ENCODE data around the gene MTMR1.

The MTMR1 gene

GRCh38 chrX:150683536-150684146 lies 9.6 kb upstream of the MTMR1 start:
- Histone ChIP-seq H2AFZ (ENCODE audit: low read depth, low read length, severe bottlenecking) (no peak overlapping the region), H3K9me3 (ENCODE audit: insufficient read depth, low read length) (no peaks in the 10 kb centered on the region), H3K27ac (ENCODE audit: low read depth, low read length) (no peak overlapping the region), H3F3A (ENCODE audit: insufficient read depth) (no peaks in the 10 kb centered on the region), H3K27me3 (ENCODE audit: low read length) (no peaks in the 10 kb centered on the region), H3K4me3 (ENCODE audit: insufficient read depth, low read length, poor library complexity, severe bottlenecking) (no peak overlapping the region), H4K20me1 (ENCODE audit: low read depth, low read length) (no peaks in the 10 kb centered on the region), H3K9ac (ENCODE audit: low read length) (no peak overlapping the region), H3K36me3 (ENCODE audit: low read length) (no peaks in the 10 kb centered on the region), H3K4me2 (ENCODE audit: low read depth, low read length, poor library complexity, severe bottlenecking) (no peak overlapping the region), H3K9me2 (replicated peaks; ENCODE audit: insufficient read depth, low read length) (no peaks in the 10 kb centered on the region), H3K79me2 (ENCODE audit: insufficient read depth, low read length) (no peaks in the 10 kb centered on the region)
- TF ChIP-seq EZH2phosphoT487 (conservative IDR thresholded peaks at IDR 0.05; ENCODE audit: low read length) (no peak), CTCF (IDR thresholded peaks at IDR 0.05; ENCODE audit: insufficient read depth, low read length, poor library complexity, severe bottlenecking) (peak; percentile 17)

GRCh38 chrX:150688911-150689451 lies 4.2 kb upstream of the MTMR1 start:
- Histone ChIP-seq H3K27me3 (ENCODE audit: low read length) (no peaks in the 10 kb centered on the region), H3K36me3 (ENCODE audit: low read length) (no peaks in the 10 kb centered on the region), H3K9me2 (replicated peaks; ENCODE audit: insufficient read depth, low read length) (no peaks in the 10 kb centered on the region), H3K27ac (ENCODE audit: low read depth, low read length) (no peak overlapping the region), H3K79me2 (ENCODE audit: insufficient read depth, low read length) (no peaks in the 10 kb centered on the region), H4K20me1 (ENCODE audit: low read depth, low read length) (no peaks in the 10 kb centered on the region), H3K9me3 (ENCODE audit: insufficient read depth, low read length) (no peaks in the 10 kb centered on the region), H3K4me2 (ENCODE audit: low read depth, low read length, poor library complexity, severe bottlenecking) (no peak overlapping the region), H2AFZ (ENCODE audit: low read depth, low read length, severe bottlenecking) (no peak overlapping the region), H3K9ac (ENCODE audit: low read length) (no peak overlapping the region), H3F3A (ENCODE audit: insufficient read depth) (peaks cover 2% of the 10 kb centered on the region), H3K4me3 (ENCODE audit: insufficient read depth, low read length, poor library complexity, severe bottlenecking) (no peak overlapping the region)
- TF ChIP-seq EZH2phosphoT487 (conservative IDR thresholded peaks at IDR 0.05; ENCODE audit: low read length) (no peak), CTCF (IDR thresholded peaks at IDR 0.05; ENCODE audit: insufficient read depth, low read length, poor library complexity, severe bottlenecking) (no peak)

- H3K27me3 ChIP-seq (ENCODE audit: low read length), result no peaks in the 10 kb centered on the region
- peaks cover 13% of the 10 kb centered on the region for H3F3A ChIP-seq (ENCODE audit: insufficient read depth)
- H3K9me2 ChIP-seq (replicated peaks; ENCODE audit: insufficient read depth, low read length), result no peaks in the 10 kb centered on the region
- no peak overlapping the region for H2AFZ ChIP-seq (ENCODE audit: low read depth, low read length, severe bottlenecking)
- H3K4me3 ChIP-seq (ENCODE audit: insufficient read depth, low read length, poor library complexity, severe bottlenecking), result no peak overlapping the region
- H3K36me3 ChIP-seq (ENCODE audit: low read length), result no peaks in the 10 kb centered on the region
- no peak for TF ChIP-seq EZH2phosphoT487 (conservative IDR thresholded peaks at IDR 0.05; ENCODE audit: low read length)
- no peak for TF ChIP-seq CTCF (IDR thresholded peaks at IDR 0.05; ENCODE audit: insufficient read depth, low read length, poor library complexity, severe bottlenecking)
- no peak overlapping the region for H3K9ac ChIP-seq (ENCODE audit: low read length)
- no peak overlapping the region for H3K27ac ChIP-seq (ENCODE audit: low read depth, low read length)
- no peaks in the 10 kb centered on the region for H3K9me3 ChIP-seq (ENCODE audit: insufficient read depth, low read length)
- H3K4me2 ChIP-seq (ENCODE audit: low read depth, low read length, poor library complexity, severe bottlenecking), result no peak overlapping the region
- no peaks in the 10 kb centered on the region for H4K20me1 ChIP-seq (ENCODE audit: low read depth, low read length)
- H3K79me2 ChIP-seq (ENCODE audit: insufficient read depth, low read length), result peaks cover 9% of the 10 kb centered on the region
These were observed 3.1 kb upstream of the MTMR1 start for GRCh38 chrX:150690126-150690525.
